ENCODE measurements around the gene RBM4.

DNA sequence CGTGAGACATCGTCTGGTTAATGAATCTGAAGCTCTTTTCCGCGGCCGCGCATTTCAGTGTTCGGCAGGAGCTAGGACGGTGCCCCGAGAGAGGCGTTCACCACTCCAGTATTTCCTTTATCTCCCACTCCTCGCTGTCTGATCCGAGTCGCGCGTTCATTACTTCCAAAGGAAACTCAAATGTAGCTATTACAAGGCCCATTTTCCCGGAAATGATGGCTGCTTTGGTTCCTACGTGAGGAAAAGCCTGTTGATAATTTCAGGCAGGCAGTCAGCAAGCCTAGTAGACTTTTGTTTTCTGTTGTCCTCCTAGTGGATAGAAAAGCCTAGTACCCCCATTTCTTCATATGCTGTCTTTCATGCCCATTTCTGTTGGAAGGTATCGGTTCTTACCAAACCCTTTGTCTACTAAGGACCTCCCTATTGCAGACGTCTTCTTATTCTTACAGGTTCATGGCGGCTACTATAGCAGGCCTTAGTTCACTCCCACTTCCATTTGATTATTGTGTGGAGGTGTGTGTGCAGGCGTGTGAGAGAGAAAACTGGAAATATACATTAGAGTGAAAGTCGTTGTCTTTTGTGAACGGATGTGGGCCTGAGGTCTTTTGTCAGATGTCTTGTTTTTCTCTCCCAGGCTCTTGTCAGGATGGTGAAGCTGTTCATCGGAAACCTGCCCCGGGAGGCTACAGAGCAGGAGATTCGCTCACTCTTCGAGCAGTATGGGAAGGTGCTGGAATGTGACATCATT lies 737 bp downstream of the RBM4 start:
- TF ChIP-seq, protein P1, sequence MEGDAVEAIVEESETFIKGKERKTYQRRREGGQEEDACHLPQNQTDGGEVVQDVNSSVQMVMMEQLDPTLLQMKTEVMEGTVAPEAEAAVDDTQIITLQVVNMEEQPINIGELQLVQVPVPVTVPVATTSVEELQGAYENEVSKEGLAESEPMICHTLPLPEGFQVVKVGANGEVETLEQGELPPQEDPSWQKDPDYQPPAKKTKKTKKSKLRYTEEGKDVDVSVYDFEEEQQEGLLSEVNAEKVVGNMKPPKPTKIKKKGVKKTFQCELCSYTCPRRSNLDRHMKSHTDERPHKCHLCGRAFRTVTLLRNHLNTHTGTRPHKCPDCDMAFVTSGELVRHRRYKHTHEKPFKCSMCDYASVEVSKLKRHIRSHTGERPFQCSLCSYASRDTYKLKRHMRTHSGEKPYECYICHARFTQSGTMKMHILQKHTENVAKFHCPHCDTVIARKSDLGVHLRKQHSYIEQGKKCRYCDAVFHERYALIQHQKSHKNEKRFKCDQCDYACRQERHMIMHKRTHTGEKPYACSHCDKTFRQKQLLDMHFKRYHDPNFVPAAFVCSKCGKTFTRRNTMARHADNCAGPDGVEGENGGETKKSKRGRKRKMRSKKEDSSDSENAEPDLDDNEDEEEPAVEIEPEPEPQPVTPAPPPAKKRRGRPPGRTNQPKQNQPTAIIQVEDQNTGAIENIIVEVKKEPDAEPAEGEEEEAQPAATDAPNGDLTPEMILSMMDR (conservative IDR thresholded peaks at IDR 0.05; ENCODE audit: low read depth in 2 of 2) = no peak
- no peak for TF ChIP-seq EZH2 (IDR thresholded peaks at IDR 0.05; ENCODE audit: low read depth, unreplicated experiment)
- TF ChIP-seq ZNF331 (CRISPR knock-in tag; IDR thresholded peaks at IDR 0.05; ENCODE audit: low read depth) = no peak

Measured in GM23338 (cell line).